ENCODE measurements around the gene CCDC88C.
"Not testable (repeated sequence)": the region's sequence is repeated elsewhere in the genome, so short reads cannot be mapped to it uniquely, and the experiment has no call there.

The CCDC88C gene

GRCh38 chr14:91231446-91231845 lies 186.2 kb downstream of the CCDC88C start:
- Mint-ChIP-seq H3K4me1 (ENCODE audit: low read depth) (peaks cover 93% of the 10 kb centered on the region), H3K9me3 (peaks cover 14% of the 10 kb centered on the region), H3K4me3 (no peak overlapping the region), H3K36me3 (ENCODE audit: low read depth) (peaks cover 52% of the 10 kb centered on the region), H3K27me3 (peaks cover 2% of the 10 kb centered on the region), H3K27ac (peak overlapping the region; percentile 81)
- intact Hi-C loops (cut with micrococcal nuclease): loop anchor here (5.0 kb wide), 1 partner anchor 36 kb away; no protein-coding TSS in a partner anchor

GRCh38 chr14:91230397-91231035 lies 187.1 kb downstream of the CCDC88C start:
- peaks cover 2% of the 10 kb centered on the region for H3K27me3 Mint-ChIP-seq
- peaks cover 94% of the 10 kb centered on the region for H3K4me1 Mint-ChIP-seq (ENCODE audit: low read depth)
- peak overlapping the region; percentile 71 for H3K27ac Mint-ChIP-seq
- no peak overlapping the region for H3K4me3 Mint-ChIP-seq
- H3K36me3 Mint-ChIP-seq (ENCODE audit: low read depth): peaks cover 61% of the 10 kb centered on the region
- intact Hi-C loops (cut with micrococcal nuclease): loop anchor here (5.0 kb wide), 1 partner anchor 37 kb away; no protein-coding TSS in a partner anchor
- H3K9me3 Mint-ChIP-seq: peaks cover 14% of the 10 kb centered on the region

GRCh38 chr14:91229743-91230200 lies 187.8 kb downstream of the CCDC88C start:
- H3K4me3 Mint-ChIP-seq: no peak overlapping the region
- intact Hi-C loops (cut with micrococcal nuclease): loop anchor here (5.0 kb wide), 1 partner anchor 38 kb away; no protein-coding TSS in a partner anchor
- H3K4me1 Mint-ChIP-seq (ENCODE audit: low read depth): peaks cover 97% of the 10 kb centered on the region
- peaks cover 2% of the 10 kb centered on the region for H3K27me3 Mint-ChIP-seq
- H3K9me3 Mint-ChIP-seq: peaks cover 13% of the 10 kb centered on the region
- H3K27ac Mint-ChIP-seq: peak overlapping the region; percentile 71
- H3K36me3 Mint-ChIP-seq (ENCODE audit: low read depth): peaks cover 66% of the 10 kb centered on the region

- intact Hi-C loops (cut with micrococcal nuclease): no loop called here
- no peak overlapping the region for H3K27ac Mint-ChIP-seq
- H3K36me3 Mint-ChIP-seq (ENCODE audit: low read depth): peaks cover 66% of the 10 kb centered on the region
- H3K9me3 Mint-ChIP-seq: peaks cover 7% of the 10 kb centered on the region
- H3K4me3 Mint-ChIP-seq: no peak overlapping the region
- no peaks in the 10 kb centered on the region for H3K27me3 Mint-ChIP-seq
- peaks cover 89% of the 10 kb centered on the region for H3K4me1 Mint-ChIP-seq (ENCODE audit: low read depth)
Measured at GRCh38 chr14:91229005-91229382, 188.6 kb downstream of the CCDC88C start.

GRCh38 chr14:91228112-91229004 lies 189.3 kb downstream of the CCDC88C start:
- H3K4me1 Mint-ChIP-seq (ENCODE audit: low read depth): peaks cover 86% of the 10 kb centered on the region
- no peaks in the 10 kb centered on the region for H3K27me3 Mint-ChIP-seq
- H3K9me3 Mint-ChIP-seq: peaks cover 7% of the 10 kb centered on the region
- H3K27ac Mint-ChIP-seq: peak overlapping the region; percentile 39
- peaks cover 70% of the 10 kb centered on the region for H3K36me3 Mint-ChIP-seq (ENCODE audit: low read depth)
- no peak overlapping the region for H3K4me3 Mint-ChIP-seq
- intact Hi-C loops (cut with micrococcal nuclease): no loop called here

- peaks cover 86% of the 10 kb centered on the region for H3K4me1 Mint-ChIP-seq (ENCODE audit: low read depth)
- peaks cover 80% of the 10 kb centered on the region for H3K36me3 Mint-ChIP-seq (ENCODE audit: low read depth)
- peak overlapping the region; percentile 39 for H3K27ac Mint-ChIP-seq
- H3K4me3 Mint-ChIP-seq: no peak overlapping the region
- H3K9me3 Mint-ChIP-seq: peaks cover 7% of the 10 kb centered on the region
- intact Hi-C loops (cut with micrococcal nuclease): no loop called here
- no peaks in the 10 kb centered on the region for H3K27me3 Mint-ChIP-seq
Measured at GRCh38 chr14:91227183-91227628, 190.4 kb downstream of the CCDC88C start.

- not testable (repeated sequence) for H3K27ac Mint-ChIP-seq
Measured at GRCh38 chr14:91226360-91226759, 191.3 kb downstream of the CCDC88C start.

GRCh38 chr14:91225025-91225424 lies 192.6 kb downstream of the CCDC88C start:
- H3K27ac Mint-ChIP-seq: no peak overlapping the region
- no peak overlapping the region for H3K4me3 Mint-ChIP-seq
- peaks cover 87% of the 10 kb centered on the region for H3K36me3 Mint-ChIP-seq (ENCODE audit: low read depth)
- H3K27me3 Mint-ChIP-seq: no peaks in the 10 kb centered on the region
- intact Hi-C loops (cut with micrococcal nuclease): no loop called here
- H3K4me1 Mint-ChIP-seq (ENCODE audit: low read depth): peaks cover 86% of the 10 kb centered on the region
- H3K9me3 Mint-ChIP-seq: no peaks in the 10 kb centered on the region

More at GRCh38 chr14:91226360-91226759, 191.3 kb downstream of the CCDC88C start:
- H3K9me3 Mint-ChIP-seq; H3K27me3 Mint-ChIP-seq; intact Hi-C loops (cut with micrococcal nuclease); H3K4me3 Mint-ChIP-seq: not testable (repeated sequence)
- Mint-ChIP-seq H3K36me3 (ENCODE audit: low read depth) (peaks cover 84% of the 10 kb centered on the region), H3K4me1 (ENCODE audit: low read depth) (peaks cover 86% of the 10 kb centered on the region)

- Mint-ChIP-seq H3K4me1 (ENCODE audit: low read depth) (peaks cover 79% of the 10 kb centered on the region), H3K9me3 (no peaks in the 10 kb centered on the region), H3K36me3 (ENCODE audit: low read depth) (peaks cover 98% of the 10 kb centered on the region), H3K27ac (no peak overlapping the region), H3K4me3 (no peak overlapping the region), H3K27me3 (no peaks in the 10 kb centered on the region)
- intact Hi-C loops (cut with micrococcal nuclease): no loop called here
Measured at GRCh38 chr14:91223028-91223783, 194.4 kb downstream of the CCDC88C start.

All from dendritic cell treated with granulocyte-macrophage colony-stimulating factor and Interleukin-4, amounts not matched to agents 40 ng/mL and 50 ng/mL, for 4 days (primary cell).